ENCODE measurements around the gene CPD.

Gene CPD

GRCh38 chr17:30519166-30519565, 140.4 kb downstream of the CPD start:
- no peak for DNase-seq
